Erythroblast (primary cell): ENCODE results near the gene DIP2C.
"Not testable (repeated sequence)": the region's sequence is repeated elsewhere in the genome, so short reads cannot be mapped to it uniquely, and the experiment has no call there.

ENCODE experiments used
- DNase-seq, 2 experiments: peaks; one replicate each; lab custom pipeline; 2025; lab: John Stamatoyannopoulos, UW
- GATA1 ChIP-seq: IDR thresholded peaks from 2 replicates; pipeline ENCODE4 v1.6.1; 2011; ENCODE audit warnings: low read depth, mild to moderate bottlenecking, control low read depth, low read length, moderate library complexity
- POLR2A ChIP-seq: IDR thresholded peaks from 2 replicates; pipeline ENCODE4 v1.6.1; 2011; ENCODE audit warnings: mild to moderate bottlenecking, low read length

Gene DIP2C

GRCh38 chr10:279232-279631, 410.2 kb downstream of the DIP2C start:
- no peak for DNase-seq
- TF ChIP-seq GATA1 (no peak), POLR2A (no peak)

- no peak for DNase-seq
- TF ChIP-seq GATA1: no peak
- no peak for TF ChIP-seq POLR2A
These were observed 410.8 kb downstream of the DIP2C start for GRCh38 chr10:278707-279106.

GRCh38 chr10:277963-278362, 411.5 kb downstream of the DIP2C start:
- no peak for DNase-seq
- TF ChIP-seq GATA1 (no peak), POLR2A (no peak)

- no peak for DNase-seq
- no peak for TF ChIP-seq GATA1
- no peak for TF ChIP-seq POLR2A
These were observed 413.8 kb downstream of the DIP2C start for GRCh38 chr10:275680-276079.

- DNase-seq: no peak
- TF ChIP-seq GATA1 (no peak), POLR2A (no peak)
These were observed 414.6 kb downstream of the DIP2C start for GRCh38 chr10:274866-275265.

GRCh38 chr10:273088-273487, 416.4 kb downstream of the DIP2C start:
- TF ChIP-seq GATA1 (no peak), POLR2A (no peak)
- DNase-seq: no peak

- TF ChIP-seq POLR2A (no peak), GATA1 (no peak)
- DNase-seq: no peak
These were observed 417.7 kb downstream of the DIP2C start for GRCh38 chr10:271722-272121.

- TF ChIP-seq GATA1 (no peak), POLR2A (no peak)
- DNase-seq: no peak
These were observed 418.3 kb downstream of the DIP2C start for GRCh38 chr10:271201-271600.

- TF ChIP-seq GATA1 (no peak), POLR2A (no peak)
- DNase-seq: no peak
These were observed 419.9 kb downstream of the DIP2C start for GRCh38 chr10:269440-270074.

GRCh38 chr10:267705-268104, 421.8 kb downstream of the DIP2C start:
- TF ChIP-seq POLR2A (no peak), GATA1 (no peak)
- no peak for DNase-seq

- no peak for TF ChIP-seq POLR2A
- no peak for DNase-seq
These were observed 422.5 kb downstream of the DIP2C start for GRCh38 chr10:266974-267425.

- DNase-seq: not testable (repeated sequence)
These were observed 423.5 kb downstream of the DIP2C start for GRCh38 chr10:265816-266588.

- DNase-seq: not testable (repeated sequence)
These were observed 424.4 kb downstream of the DIP2C start for GRCh38 chr10:265074-265440.

- DNase-seq: not testable (repeated sequence)
These were observed 425.1 kb downstream of the DIP2C start for GRCh38 chr10:264160-265073.
